ENCODE data around the gene CCDC182. TPM values are rescaled to one million over a fixed set of nuclear protein-coding genes. Genes with fewer than 3 reads are reported as not detected.

Gene CCDC182
- total and polyA plus RNA-seq, 9 of the 15 experiments (the other 6 are each of a cell fraction or from before 2014, with no cell fraction given) = not detected

- TF ChIP-seq TAF7 (tag; IDR thresholded peaks at IDR 0.05) = no peak
Observed at GRCh38 chr17:57773557-57773956, 28.5 kb upstream of the CCDC182 start (continued).

GRCh38 chr17:57772774-57773173 is 27.7 kb upstream of the CCDC182 start:
- CTCF ChIA-PET (ENCODE audit: low intra/inter-chr PET ratio) = no interaction called here
- no peak for FAIRE-seq
- H3K4me2 ChIP-seq (ENCODE audit: insufficient read depth, low read length) = no peak overlapping the region

More at GRCh38 chr17:57772774-57773173, 27.7 kb upstream of the CCDC182 start:
- H3K9me3 ChIP-seq (replicated peaks; ENCODE audit: control insufficient read depth, insufficient read depth, low read depth, low read length) = no peaks in the 10 kb centered on the region
- H3K79me2 ChIP-seq (ENCODE audit: control insufficient read depth, insufficient read depth, low read length) = no peaks in the 10 kb centered on the region
- H4K20me1 ChIP-seq (replicated peaks; ENCODE audit: control insufficient read depth, insufficient read depth, low read length) = no peaks in the 10 kb centered on the region
- H3K27me3 ChIP-seq (ENCODE audit: control insufficient read depth in 2 of 2, insufficient read depth in 2 of 2, low read length in 2 of 2) = peaks cover 50 to 57% of the 10 kb centered on the region in 2 experiments
- WGBS (ENCODE audit: insufficient coverage, low coverage, missing lambda C conversion rate) = 0% methylated on average over 7 of the region's 7 CpGs
- ATAC-seq (peak; percentile 61), DNase-seq (ENCODE audit: extremely low read depth in 1 of 4, low spot score in 3 of 4) (no peak)
- TF ChIP-seq TAF1 (IDR thresholded peaks at IDR 0.05; ENCODE audit: control insufficient read depth, extremely low read depth, insufficient read depth, low read length, severe bottlenecking) (no peak), PYGO2 (tag; IDR thresholded peaks at IDR 0.05) (no peak), ZNF23 (CRISPR knock-in tag; IDR thresholded peaks at IDR 0.05) (no peak), RAD21 (CRISPR knock-in tag; conservative IDR thresholded peaks at IDR 0.05 in 1 of 2, IDR thresholded peaks at IDR 0.05 in 1 of 2) (peak in 1 of 2 experiments; percentile 24; a peak in 2 of 4 replicates), CTCF (IDR thresholded peaks at IDR 0.05 in 2 of 3, conservative IDR thresholded peaks at IDR 0.05 in 1 of 3; ENCODE audit: insufficient read depth in 2 of 3, low read depth in 1 of 3, low read length in 3 of 3) (peak; percentile 10 to 16 (median 13); a peak in 1 of 6 replicates), PKNOX1 (IDR thresholded peaks at IDR 0.05) (no peak), ZNF263 (CRISPR knock-in tag; IDR thresholded peaks at IDR 0.05; ENCODE audit: borderline replicate concordance) (peak; percentile 14; the same call in 1 of the 2 replicates), HSF4 (CRISPR knock-in tag; IDR thresholded peaks at IDR 0.05; ENCODE audit: borderline replicate concordance) (no peak), ID3 (CRISPR knock-in tag; IDR thresholded peaks at IDR 0.05) (no peak), ID3 (tag; IDR thresholded peaks at IDR 0.05) (no peak)
- no peak overlapping the region for H2AFZ ChIP-seq (ENCODE audit: low read depth, low read length)
- H3K9me1 ChIP-seq (ENCODE audit: control insufficient read depth, insufficient read depth, low read length) = no peaks in the 10 kb centered on the region
- no peak overlapping the region for H3K4me3 ChIP-seq
- H3K9ac ChIP-seq (ENCODE audit: insufficient read depth in 1 of 2, low read depth in 2 of 2, low read length in 2 of 2) = no peak overlapping the region
- no peak overlapping the region for H3K27ac ChIP-seq (ENCODE audit: extremely low read depth, low read depth, low read length)
- intact Hi-C loops (cut with micrococcal nuclease) = no loop called here
- H3K36me3 ChIP-seq (ENCODE audit: control insufficient read depth, insufficient read depth, low read length) = no peaks in the 10 kb centered on the region
- no TSS peak for BruUV-seq (replicated peaks)
- POLR2A ChIA-PET = interaction anchor here (0.6 kb wide), 1 partner anchor 17 kb away, joined by 3 read pairs; no protein-coding TSS in a partner anchor
- H3K4me1 ChIP-seq (replicated peaks in 1 of 2; ENCODE audit: control insufficient read depth in 2 of 2, insufficient read depth in 2 of 2, low read length in 2 of 2) = no peaks in the 10 kb centered on the region
- in situ Hi-C loops (cut with MboI) = no loop called here
